AML-193 (cell line): ENCODE results near the gene SMC1A.
"Not testable (repeated sequence)": the region's sequence is repeated elsewhere in the genome, so short reads cannot be mapped to it uniquely, and the experiment has no call there.

Experiments
- DNase-seq, 2 experiments: peaks; one replicate each; lab custom pipeline; 2025; lab: John Stamatoyannopoulos, UW

Gene SMC1A

DNA sequence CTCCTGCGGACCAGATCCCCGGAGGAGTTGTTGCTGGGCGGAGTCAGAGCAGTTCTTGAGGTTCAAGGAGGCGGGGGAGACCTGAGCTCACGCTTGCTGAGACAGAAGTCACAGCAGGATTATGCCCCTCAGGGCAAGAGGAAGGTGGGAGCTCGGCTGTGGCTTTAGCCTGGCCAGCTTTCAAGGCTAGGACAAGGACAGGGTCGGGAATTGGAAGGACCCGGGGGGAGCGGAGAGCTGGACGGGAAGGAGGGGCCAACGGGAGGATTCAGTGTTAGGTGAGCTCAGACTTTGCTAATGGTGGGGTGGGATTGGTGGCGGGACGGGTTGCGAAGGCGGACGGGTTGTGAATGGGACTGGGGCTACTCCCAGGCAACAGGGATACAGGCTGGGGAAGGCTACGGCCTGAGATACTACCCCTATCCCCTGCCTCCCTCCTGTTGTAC, 430 bp upstream of the SMC1A start, which contains the start of gene RIBC1:
RIBC1 (plus strand) TSS at position 13 of the 446 bp plus-strand sequence. CDS start 3,404 bp downstream, outside the sequence.
- DNase-seq, result no peak

DNA sequence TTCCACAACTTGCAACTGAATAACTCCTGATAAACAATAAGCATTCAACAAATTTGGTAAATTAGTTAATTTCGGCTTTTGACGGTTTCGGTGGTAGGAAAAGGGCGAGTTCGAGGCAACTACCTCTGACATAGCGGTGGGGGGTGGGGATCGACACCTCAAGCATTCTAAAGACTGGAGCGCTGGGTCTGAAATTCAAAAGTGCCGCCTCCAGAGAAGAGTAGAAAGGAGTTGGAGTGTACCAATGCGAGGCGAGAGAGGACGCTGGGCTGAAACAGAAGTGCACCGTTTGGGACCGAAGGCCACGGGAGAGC, 725 bp downstream of the SMC1A start:
- no peak for DNase-seq

DNA sequence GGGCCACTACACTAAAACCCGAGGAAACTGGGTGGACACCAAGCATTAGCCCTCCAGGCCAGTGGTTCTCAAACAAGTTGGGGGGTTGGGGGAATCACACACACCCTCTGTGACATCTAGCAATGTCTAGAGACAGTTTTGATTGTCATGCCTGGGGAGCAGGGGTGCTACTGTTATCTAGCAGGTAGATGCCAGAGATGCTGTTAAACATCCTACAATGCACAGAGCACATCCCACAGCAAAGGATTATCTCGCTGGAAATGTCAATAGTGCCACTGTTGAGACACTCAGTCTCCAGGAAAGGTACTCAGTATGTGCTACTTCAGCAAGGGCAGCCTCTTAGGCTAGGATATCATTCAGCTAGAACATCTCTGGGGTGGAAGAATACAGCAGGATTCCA, 1.3 kb downstream of the SMC1A start:
- no peak for DNase-seq

DNA sequence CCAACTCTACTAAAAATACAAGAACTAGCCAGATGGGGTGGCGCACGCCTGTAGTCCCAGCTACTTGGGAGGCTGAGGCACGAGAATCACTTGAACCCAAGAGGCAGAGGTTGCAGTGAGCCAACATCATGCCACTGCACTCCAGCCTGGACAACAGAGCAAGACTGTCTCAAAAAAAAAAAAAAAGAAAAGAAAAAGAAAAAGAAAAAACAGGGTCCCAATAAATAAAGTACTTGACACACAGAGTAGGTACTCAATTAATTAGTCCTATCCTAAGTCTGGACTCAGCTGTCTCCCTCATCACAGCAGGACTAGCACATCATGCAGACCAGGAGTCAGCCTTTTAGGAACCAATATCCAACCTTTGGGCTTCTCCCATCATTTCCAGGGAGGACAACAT, 2.1 kb downstream of the SMC1A start:
- not testable (repeated sequence) for DNase-seq

DNA sequence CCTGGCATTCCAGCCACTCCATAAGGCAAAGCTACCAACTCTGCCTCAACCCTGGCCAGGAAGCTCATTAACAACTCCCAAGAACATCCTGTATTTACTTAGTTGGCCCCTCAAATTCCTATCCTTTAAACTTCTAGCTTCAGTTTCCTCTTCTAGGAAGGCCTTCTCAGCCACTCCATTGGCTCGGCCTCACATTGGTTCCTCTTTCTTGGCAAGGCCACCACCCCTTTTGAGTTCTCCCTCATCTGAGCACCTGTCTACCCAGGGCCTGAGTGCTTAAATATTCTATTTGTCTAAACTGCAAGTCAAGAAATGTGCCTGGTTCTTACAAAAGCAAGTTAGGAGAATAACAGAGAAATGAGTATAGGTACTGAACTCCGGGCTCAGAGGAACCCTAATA, 10.0 kb downstream of the SMC1A start:
- no peak for DNase-seq

DNA sequence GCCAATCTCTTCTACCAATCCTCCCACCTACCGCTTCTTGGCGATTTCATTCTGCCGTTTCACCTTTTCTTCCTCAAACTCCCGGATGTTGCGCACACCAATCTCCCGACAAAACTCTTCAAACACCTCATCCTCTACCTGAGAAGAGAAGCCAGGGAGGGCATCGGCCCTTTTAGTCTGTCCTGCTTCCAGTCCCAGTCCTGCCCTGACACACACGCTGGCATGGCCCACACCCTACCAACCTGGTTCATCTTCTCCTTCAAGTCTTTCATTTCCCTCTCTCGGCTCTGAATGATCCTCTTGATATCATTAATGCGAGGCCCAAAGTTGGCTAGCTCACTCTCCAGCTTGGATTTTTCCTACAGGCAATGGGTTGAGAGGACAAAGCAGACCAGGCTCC, 18.9 kb downstream of the SMC1A start:
- DNase-seq, result no peak

DNA sequence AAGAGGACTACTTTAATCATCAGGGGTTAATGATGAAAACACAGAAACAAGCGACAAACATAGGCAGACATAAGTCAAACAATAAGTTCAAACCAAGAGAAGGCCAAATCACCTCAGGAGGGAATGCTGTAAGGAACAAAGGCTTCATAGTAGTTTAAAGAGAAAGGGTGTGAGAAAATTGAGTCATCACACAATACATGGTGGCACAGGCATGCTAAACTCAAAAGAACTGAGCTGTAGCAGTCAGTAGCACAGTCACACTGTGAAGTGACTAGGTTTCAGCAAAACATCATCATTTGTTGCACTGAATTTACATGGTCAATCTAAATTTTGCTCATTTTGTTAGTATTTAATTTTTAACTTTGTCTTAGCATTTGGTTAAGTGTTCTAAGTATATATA, 24.2 kb downstream of the SMC1A start:
- DNase-seq, result no peak

DNA sequence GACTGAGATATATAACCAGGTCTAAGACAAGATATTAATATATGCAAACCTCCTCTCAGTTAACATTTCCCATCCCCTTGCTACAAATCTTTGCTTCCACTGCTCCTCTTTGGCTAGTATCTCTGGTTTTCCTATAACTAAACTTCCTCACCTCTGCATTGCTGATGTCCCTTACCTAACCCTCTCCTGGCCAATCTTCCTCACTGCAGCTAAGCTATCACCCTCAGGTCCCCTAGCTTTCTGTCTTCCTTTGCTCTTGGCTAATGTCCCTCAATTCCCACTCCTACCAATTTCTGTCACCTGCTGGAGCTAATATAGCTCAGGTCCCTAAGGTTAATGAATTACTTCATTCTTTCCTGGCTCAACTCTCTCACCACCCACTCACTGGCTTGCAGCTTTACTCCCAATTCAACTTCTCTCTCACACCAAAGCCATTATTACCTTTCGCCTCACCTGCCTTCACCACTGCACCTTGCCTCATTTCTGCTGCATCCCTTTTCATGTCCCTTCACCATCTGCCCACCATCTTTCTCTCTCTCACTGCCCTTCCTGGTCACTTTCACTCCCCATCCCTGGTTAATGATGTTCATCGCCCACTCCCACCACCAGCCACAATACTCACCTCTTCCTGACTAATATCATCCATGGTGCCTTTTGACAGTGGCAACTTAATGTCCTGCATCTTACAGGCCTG, 26.7 kb downstream of the SMC1A start:
- DNase-seq, result no peak

DNA sequence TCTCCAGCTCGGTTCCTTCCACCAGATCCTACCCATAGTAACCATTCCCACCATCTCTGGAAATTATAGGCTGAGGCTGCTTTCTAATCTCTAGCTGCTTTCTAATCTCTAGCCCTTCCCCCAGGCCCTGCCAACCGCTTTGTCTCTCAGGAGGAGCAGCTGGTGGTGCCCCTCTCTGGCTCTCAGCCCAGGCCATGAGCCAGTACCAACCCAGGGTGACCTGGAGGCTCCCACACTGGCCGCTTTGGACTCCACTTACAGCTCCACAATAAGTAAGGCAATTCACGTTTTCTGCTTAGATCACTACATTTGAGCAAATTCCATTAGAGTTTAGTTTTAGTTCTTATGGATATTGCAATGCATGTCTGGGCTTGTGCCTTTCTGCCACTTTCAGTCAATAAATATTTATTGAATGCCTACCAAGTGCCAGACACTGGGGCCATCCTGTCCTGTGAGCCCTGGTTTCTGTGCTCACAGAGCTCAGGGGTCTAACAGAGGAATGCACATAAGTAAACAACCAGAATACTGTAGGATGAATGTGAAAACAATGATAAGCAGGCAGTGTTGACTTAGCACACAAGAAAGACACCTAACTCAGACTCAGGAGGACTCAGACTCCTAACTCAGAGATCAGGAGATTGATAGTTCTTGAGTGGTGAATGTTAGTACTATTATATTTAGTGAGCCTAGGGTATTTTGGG, 38.9 kb downstream of the SMC1A start:
- no peak for DNase-seq

DNA sequence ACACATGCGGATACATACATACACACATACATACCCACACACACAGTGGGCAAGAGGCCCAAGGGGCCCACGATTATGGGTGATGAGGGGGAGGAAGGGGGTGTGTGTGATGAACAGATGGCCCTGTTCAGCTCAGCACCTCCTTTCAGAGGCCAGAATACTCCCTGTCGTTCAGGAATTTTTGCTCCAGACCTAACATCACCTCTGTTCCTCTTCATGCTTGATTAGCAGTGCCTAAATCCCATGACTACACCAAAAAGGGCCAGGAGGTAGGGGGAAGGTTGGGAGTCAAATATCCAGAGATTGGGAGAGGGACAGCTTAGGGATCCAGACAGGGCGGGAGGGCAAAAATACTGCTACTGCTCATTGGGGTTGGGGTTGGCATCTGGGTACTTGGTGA, 42.7 kb downstream of the SMC1A start:
- no peak for DNase-seq

DNA sequence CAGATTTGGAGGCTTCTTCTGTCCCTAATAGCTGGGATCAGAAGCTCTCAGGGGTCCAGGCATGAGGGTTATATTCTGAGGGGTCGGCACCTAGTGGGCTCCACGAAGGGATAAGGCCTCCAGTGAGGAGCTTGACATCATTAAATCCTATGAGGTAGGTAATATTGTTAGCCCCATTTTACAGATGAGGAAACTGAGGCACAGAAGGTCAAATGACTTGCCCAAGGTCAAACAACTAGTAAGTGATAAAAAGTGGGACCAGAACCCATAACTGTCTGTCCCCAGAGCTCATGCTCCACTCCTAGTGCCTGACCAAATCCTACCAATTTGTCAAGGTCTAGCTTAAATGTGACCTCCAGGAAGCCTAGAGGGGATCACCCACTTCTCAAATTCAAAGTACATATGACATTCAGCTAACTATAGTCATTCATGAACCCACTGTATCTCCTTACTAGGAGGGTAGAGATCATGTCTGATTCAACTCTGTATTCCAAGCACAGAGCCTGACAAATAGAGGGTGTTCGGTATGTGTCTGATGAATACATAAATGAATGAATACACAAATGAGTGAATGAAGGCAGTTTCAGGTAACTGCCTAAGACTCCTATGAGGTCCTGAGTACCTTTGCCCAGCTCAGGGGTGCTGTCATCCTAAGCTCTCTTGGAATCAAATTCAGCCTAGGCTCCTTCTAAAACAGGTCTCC, 43.3 kb downstream of the SMC1A start:
- DNase-seq, result no peak

DNA sequence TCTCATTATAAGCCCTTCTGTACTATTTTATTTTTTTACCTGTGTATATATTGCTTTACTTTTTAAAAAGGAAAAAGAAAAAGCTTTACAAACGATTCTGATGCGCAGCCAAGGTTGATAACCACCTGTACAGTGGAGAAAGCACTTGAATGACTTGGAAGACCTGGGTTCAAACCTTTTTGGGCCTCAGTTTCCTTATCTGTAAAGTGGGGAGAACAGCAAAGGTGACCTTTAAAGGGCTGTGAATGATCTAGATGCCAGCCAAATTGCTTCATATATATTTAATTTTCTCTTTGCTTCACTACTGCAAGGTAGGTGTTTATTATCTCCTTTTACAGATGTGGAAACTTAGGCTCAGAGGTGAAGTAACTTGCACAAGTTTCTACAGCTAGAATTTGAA, 45.0 kb downstream of the SMC1A start:
- DNase-seq, result no peak

DNA sequence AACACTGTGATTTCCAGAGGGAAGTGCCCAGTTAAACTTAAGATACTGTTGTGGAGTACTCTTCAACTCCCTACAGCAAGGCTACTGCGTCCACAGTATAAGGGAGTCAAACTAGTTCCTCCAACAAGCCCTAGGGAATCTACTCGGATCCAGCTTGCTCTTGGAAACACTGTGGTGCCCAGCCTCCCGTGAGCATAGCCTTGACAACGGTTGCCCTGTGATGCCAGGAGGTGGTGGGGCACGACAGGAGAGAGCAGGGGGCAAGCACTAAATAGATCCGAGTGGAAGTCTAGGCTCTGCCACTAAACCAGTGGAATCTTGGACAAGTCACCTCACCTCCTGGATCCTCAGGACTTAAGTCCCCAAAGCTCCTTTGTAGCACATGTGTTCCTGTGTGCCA, 45.6 kb downstream of the SMC1A start:
- no peak for DNase-seq

DNA sequence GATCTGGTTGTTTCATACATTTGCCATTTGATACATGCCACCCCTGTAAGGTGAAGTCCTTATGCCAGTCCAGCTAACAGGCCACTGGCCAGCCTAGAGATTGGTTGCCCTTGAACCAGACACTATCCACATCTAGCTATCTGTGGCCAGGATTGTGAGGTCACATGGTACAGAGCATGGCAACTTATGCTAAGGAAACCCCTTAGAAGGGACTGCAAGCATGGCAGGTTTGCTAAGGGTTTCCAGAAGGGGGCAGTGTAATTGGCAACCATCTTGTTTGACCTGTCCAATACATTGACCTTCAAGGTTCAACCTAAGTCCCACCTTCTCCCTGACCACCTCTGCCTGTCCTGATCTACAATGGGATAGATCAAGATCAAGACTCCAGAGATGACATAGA, 47.5 kb downstream of the SMC1A start:
- no peak for DNase-seq

DNA sequence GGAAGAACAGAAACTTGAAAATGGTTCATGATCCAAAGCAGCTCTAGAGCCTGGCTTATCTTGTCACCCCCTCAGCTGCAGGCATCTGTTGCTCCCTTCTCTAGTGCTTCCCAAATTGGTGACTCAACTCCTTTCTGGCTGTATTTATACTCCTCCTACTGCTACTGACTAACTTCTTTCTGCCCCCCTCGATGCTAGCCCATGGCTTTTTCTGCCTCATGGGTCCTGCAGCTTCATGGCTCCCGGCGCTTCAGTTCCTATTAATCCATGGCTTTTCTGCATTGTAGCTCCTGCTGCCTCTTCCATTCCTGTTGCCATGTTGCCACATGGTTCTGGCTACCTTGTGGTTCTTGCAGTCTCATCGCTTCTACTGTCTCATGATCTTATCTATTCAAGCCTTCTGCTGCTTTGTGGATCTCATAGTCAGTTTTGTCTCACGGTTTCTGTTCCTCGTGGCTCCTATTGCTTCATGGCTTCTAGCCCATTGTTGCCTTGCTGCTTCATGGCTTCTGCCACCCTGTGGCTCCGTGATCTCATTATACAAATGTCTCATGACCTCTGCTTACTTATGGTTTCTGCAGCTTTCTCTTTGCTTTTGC, 48.1 kb downstream of the SMC1A start:
- no peak for DNase-seq

DNA sequence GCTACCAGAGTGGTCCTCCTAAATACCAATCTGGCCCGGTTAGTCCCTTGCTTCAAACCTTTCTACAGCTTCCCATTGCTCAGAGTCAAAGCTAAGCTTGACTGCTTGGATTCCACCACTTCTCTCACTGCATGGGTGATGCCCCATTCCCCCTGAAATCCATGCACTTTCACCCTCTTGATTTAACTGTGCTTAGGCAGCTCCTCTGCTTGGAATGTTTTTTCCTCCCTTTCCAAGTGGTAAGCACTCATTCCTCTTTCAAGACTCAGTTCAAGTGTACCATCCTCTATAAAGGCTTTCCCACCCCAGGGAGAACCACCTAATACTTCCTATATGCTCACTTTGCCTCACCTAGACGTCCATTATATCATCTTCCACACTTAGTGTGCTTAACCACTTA, 49.1 kb downstream of the SMC1A start:
- DNase-seq, result no peak

DNA sequence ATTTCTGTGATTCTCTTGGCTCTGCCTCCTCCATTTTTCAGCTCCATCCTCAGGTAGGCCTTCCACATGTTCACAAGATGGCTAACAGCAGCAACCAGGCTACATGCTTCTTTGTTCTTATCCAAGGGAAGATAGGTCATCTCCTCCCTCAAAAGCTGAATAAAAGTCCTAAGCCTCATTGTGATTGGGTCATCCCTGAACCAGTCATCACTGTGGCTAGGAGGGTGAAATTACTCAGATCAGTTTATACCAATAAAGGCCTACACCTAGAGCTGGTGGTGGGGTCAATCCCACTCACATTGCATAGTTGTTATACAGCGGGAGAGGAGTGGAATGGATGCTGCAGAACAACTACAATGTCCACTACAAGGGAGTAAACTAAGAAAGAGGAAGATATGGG, 56.0 kb downstream of the SMC1A start:
- not testable (repeated sequence) for DNase-seq

DNA sequence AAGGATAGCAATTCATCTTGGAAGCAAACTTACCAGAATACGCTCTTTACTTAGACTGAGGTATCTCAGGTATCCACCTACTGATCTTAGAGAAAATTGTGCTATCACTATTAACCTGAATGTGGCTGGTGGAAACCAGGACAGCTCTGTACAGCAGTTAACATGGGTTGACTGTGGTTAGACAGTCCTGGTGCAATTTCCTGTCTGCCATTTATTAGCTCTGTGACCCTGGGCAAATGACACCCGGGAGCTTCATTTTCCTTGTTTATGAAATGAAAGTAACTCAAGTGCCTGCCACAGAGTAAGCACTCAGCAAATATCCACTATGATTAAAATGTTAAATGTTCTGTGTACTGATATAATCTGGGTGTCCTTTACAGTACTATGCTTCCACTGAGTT, 60.0 kb downstream of the SMC1A start:
- peak; percentile 38 to 72 for DNase-seq

DNA sequence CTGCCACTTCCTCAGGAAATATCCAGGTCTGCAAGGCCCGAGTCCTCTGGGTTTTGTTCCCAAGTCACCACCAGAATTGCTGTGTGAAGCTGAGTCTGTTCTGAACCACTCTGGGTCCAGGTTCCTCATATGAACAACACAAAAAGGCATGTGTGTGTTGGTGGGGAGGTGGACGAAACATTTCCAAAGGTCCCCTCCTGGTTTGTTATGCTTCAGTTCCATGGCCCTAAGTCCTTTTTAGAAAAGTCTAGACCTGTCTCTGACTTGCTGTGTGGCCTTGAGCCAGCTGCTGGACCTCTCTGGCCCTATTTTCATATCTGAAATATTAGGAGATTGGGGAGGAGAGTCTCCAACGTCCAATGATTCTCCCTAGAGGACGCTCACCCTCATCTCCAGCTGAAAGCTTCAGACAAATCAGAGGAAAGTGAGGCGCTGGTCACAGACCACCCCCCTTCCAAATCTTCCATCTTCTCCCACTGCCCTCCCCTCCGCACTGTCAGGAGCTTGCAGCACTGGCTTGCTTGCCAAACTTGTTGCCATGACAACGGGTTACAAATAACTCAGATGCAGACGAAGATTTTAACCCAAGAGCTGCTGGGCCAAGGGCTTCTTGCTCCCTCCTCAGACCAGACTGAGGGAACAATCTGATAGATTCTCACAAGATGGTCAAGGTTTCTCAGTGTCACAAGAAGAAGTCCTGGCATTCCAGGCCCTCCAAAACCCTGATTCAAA, 64.5 kb downstream of the SMC1A start:
- no peak for DNase-seq

DNA sequence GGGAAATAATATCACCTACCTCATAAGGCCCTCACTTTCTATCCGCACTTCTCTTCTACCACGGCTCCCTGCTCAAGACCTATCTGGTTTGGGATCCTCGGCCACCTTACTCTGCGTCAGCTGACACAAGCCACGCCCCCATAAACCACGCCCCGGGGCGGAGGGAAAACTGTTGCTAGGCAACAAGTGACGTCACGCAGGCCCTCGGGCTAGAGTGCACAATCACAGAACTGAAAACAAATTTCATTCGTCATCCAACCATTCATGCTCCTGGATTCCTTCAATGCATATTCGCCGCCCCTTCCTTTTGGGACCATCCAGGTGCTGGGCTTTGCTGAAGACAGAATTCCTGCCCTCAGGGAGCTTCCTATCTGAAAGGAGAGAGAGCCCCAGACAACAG, 66.3 kb downstream of the SMC1A start:
- no peak for DNase-seq

DNA sequence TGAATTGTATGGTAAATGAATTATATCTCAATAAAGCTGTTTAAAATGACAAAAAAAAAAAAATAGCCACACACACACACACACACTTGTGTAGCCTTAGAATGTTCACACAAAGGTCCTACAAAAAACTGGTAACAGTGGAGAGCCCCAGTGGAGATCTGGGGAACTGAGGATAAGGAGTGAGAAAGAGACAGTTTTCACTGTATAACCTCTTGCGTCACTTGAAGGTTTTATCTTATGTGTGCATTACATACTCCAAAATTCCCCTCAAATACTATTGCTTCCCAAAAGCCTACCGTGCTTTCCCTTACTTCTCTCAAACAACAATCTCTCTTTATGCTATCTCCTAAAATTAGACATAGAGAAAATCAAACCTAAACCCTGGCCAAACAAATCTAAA, 67.8 kb downstream of the SMC1A start:
- DNase-seq, result peak in 1 of 2 experiments; percentile 2

DNA sequence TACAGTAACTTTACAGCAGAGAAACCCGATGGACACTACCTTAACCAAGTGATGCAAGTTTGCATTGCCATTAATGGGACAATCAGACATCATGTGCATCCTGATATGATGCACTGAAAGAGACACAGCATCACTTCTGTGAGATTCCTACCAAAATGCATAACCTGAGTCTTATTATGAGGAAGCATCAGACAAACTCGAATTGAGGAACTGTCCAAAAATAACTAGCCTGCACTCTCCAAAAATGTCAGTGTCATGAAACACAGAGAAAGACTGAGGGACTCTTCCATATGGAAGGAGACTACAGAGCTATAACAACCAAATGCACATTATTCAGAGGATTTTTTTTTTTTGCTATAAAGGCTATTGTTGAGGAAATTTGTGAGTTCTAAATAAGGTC, 74.5 kb downstream of the SMC1A start:
- DNase-seq, result no peak
